ENCODE results near the gene MKNK2.
A peak's percentile ranks its signal among the peaks of the same experiment; 100 is the strongest.
"Not testable (repeated sequence)": the region's sequence is repeated elsewhere in the genome, so short reads cannot be mapped to it uniquely, and the experiment has no call there.

The MKNK2 gene

GRCh38 chr19:1997353-1998233 lies 53.5 kb downstream of the MKNK2 start:
- DNase-seq (ENCODE audit: low read depth in 2 of 3, low spot score in 1 of 3), result no peak

DNA sequence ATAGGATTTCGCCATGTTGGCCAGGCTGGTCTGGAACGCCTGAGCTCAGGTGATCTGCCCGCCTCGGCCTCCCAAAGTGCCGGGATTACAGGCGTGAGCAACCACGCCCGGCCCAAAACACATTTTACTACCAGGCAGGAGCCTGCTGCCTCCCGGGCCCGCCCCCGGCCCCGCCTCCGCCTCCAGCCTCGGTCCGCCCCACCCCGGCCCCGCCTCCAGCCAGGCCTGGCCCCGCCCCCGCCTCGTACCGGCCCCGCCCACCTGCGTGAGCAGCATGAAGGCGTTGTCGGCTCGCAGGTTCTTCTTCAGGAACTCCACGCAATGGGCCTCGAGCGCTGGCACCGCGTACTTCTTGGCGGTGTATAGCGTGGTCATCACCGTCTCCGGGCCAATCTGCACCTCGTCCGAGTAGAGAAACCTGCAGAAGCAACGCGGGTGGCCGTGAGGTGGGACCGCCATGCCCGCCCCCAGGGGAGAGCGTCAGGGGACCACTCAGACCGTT lies 58.2 kb downstream of the MKNK2 start:
- peak in 2 of 3 donors; percentile 13 to 18 for DNase-seq (ENCODE audit: low read depth in 2 of 3, low spot score in 1 of 3)

GRCh38 chr19:1991018-1991913 lies 59.8 kb downstream of the MKNK2 start:
- DNase-seq (ENCODE audit: low read depth in 2 of 3, low spot score in 1 of 3), result no peak

- DNase-seq (ENCODE audit: low read depth in 2 of 3, low spot score in 1 of 3), result no peak
Observed at GRCh38 chr19:1990230-1991017, 60.6 kb downstream of the MKNK2 start.

GRCh38 chr19:1989513-1990229 lies 61.4 kb downstream of the MKNK2 start:
- DNase-seq (ENCODE audit: low read depth in 2 of 3, low spot score in 1 of 3), result no peak

- DNase-seq (ENCODE audit: low read depth in 2 of 3, low spot score in 1 of 3), result not testable (repeated sequence)
Observed at GRCh38 chr19:1988464-1988863, 62.6 kb downstream of the MKNK2 start.

Measured in stimulated activated CD4-positive, alpha-beta T cell treated with anti-CD3 and anti-CD28 coated beads, Interleukin-12 subunit alpha, Interleukin-12 subunit beta, amount 100 ng/mL, for 48 hours (primary cell).